Transverse colon (tissue), 4 donors: Measurements from ENCODE around the gene MYB. TPM values are rescaled to one million over a fixed set of nuclear protein-coding genes. Genes with fewer than 3 reads are reported as not detected.
A peak's percentile ranks its signal among the peaks of the same experiment; 100 is the strongest.

Experiments used
- DNase-seq: peaks from one replicate; pipeline ENCODE4 v3.0.0-alpha.2; 2019
- H3K27ac ChIP-seq, 4 donors: fragments of 200-600 bp; sonication (generic); 2 replicates each; pipeline ENCODE4 v1.5.1; 2016 to 2018; ENCODE audit warnings: inconsistent platforms in 4 of 4
- H3K27me3 ChIP-seq: fragments of 200-600 bp; sonication (generic); 2 replicates; pipeline ENCODE4 v1.5.1; 2017; ENCODE audit warnings: inconsistent platforms
- H3K36me3 ChIP-seq, 4 donors: fragments of 200-600 bp; sonication (generic); 2 replicates each; pipeline ENCODE4 v1.5.1; 2017 to 2019; ENCODE audit warnings: inconsistent platforms in 4 of 4
- H3K4me1 ChIP-seq, 4 donors: fragments of 200-600 bp; sonication (generic); 2 replicates each; pipeline ENCODE4 v1.5.1; 2017 to 2020; ENCODE audit warnings: inconsistent platforms in 4 of 4
- H3K4me3 ChIP-seq, 4 donors: fragments of 200-600 bp; sonication (generic); 1 replicate in 1 of 4; 2 replicates in 3 of 4; pipeline versions ENCODE4 v1.5.1 to v1.6.1; 2017 to 2019; ENCODE audit warnings: inconsistent platforms in 4 of 4
- H3K9me3 ChIP-seq, 2 donors: fragments of 200-600 bp; sonication (generic); 2 replicates each; pipeline ENCODE4 v1.5.1; 2017 to 2019; ENCODE audit warnings: inconsistent platforms in 2 of 2
- CTCF ChIP-seq, 5 experiments: fragments of 200-600 bp in 3 of 5; fragments of 450-650 bp in 2 of 5; sonication (generic) in 3 of 5; IDR thresholded peaks; 1 replicate in 2 of 5; 2 replicates in 3 of 5; pipeline ENCODE4 v1.5.1; 2016 to 2017; ENCODE audit warnings: antibody characterized with exemption in 5 of 5, inconsistent platforms in 3 of 5, mild to moderate bottlenecking in 2 of 5, moderate library complexity in 1 of 5
- EP300 ChIP-seq: sonication (generic); formaldehyde crosslinking; IDR thresholded peaks from one replicate; pipeline ENCODE4 v1.6.1; 2017; ENCODE audit warnings: antibody characterized with exemption, low read depth
- POLR2A ChIP-seq: fragments of 450-650 bp; IDR thresholded peaks from one replicate; pipeline ENCODE4 v1.6.1; 2016; ENCODE audit warnings: antibody characterized with exemption, mild to moderate bottlenecking, moderate library complexity
- POLR2AphosphoS5 ChIP-seq, 3 donors: sonication (generic); formaldehyde crosslinking; IDR thresholded peaks; one replicate each; pipeline ENCODE4 v1.6.1; 2016; ENCODE audit warnings: antibody characterized with exemption in 3 of 3
- WGBS, 2 donors: methylation state at CpG; one replicate each; pipeline ENCODE4 v1.1.5; 2018; ENCODE audit warnings: low coverage in 1 of 2; 5-methylcytosine and 5-hydroxymethylcytosine counted together
- in situ Hi-C, 4 donors: fragments of 200-750 bp; cut with MboI; loops; one replicate each; pipeline versions ENCODE4 v1.15.0 to v1.15.1; 2017; ENCODE audit warnings: low sequenced_read_pairs in 3 of 4, low pct_ligation_motif_present in 1 of 4, low pct_unique_long_range_greater_than_20kb in 1 of 4
- intact Hi-C: fragments of 100-400 bp; cut with DNase I; formaldehyde crosslinking; loops from one replicate; pipeline ENCODE4 v1.15.1; 2023; ENCODE audit warnings: low total_unique reads
- total RNA-seq, 4 donors: library from RNA; depleted of rRNA; stranded (reverse); fragments of >200 nt; gene quantifications; one replicate each; pipeline ENCODE4 v1.1.0, GENCODE V29; 2016

Gene MYB
- 10 to 100 TPM; 20.9 to 64.1 (median 46.6) TPM for total RNA-seq

DNA sequence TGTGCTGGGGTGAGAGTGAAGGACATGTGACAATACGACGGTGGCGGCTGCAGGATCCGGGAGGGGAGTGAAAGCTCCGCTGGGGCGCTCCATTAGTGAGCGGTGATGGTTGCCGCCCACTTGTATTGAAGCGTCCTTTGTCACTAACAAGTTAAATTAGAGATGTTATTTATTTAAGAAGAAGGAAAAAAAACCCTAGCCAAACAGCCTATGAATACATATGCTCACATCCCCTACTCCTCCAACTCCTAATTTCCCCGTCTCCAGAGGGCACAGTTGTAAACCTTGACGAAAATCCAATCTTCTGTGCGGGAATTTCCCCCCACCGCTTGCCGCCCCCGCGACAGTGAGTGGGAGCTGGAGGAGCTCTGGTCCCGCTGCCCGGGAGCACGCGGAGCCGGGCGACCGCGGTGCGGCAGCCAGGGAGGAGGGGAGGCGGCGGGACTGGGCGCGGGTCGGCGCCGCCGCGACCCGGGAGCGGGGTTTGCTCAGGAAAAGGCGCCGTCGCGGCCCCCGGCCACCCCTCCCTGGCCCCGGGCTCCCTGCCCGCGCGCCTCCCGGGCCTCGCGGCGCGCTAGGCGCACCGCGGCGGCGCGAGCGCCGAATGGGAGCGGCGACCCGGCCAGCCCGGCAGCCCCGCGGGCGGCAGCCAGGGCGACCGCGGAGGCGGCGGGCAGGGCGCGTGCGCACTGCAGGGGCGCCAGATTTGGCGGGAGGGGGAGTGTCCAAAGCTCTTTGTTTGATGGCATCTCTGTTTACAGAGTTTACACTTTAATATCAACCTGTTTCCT lies at the start of gene MYB:
TSS of gene MYB (plus strand) at position 767 of the 791 bp plus-strand sequence. CDS start 206 bp downstream, outside the sequence.
- Histone ChIP-seq H3K4me3 (peak within 1 kb of the TSS; percentile 37 to 82 (median 58)), H3K36me3 (no peaks in the 10 kb centered on the region), H3K9me3 (no peaks in the 10 kb centered on the region), H3K27me3 (peaks cover 34% of the 10 kb centered on the region), H3K4me1 (peaks cover 0 to 37% (median 16%) of the 10 kb centered on the region in 4 donors), H3K27ac (peak within 1 kb of the TSS; percentile 78 to 91 (median 90))
- intact Hi-C loops = no loop called here
- DNase-seq = peak; percentile 82
- TF ChIP-seq EP300 = no peak
- TF ChIP-seq CTCF (IDR thresholded peaks at IDR 0.05) = peak in 1 of 5 experiments; percentile 15
- TF ChIP-seq POLR2AphosphoS5 (IDR thresholded peaks at IDR 0.05) = peak; percentile 24 to 55 (median 49)
- TF ChIP-seq POLR2A = peak; percentile 39
- WGBS, 2 donors = 0% methylated on average over 10 to 46 of the region's 75 CpGs
- in situ Hi-C loops = no loop called here

- no peaks in the 10 kb centered on the region for H3K27me3 ChIP-seq
- 92 to 95% methylated on average over 2 of the region's 2 CpGs for WGBS, 2 donors
- no peak for DNase-seq
- H3K4me1 ChIP-seq = no peaks in the 10 kb centered on the region
- in situ Hi-C loops (loop anchor here in 3 of 4 donors (25.0 kb wide), 2 partner anchors 280 to 305 kb away; no protein-coding TSS in a partner anchor), intact Hi-C loops (no loop called here)
- no peak for TF ChIP-seq POLR2A
- H3K9me3 ChIP-seq = no peaks in the 10 kb centered on the region
- no peak overlapping the region for H3K27ac ChIP-seq
- no peak overlapping the region for H3K4me3 ChIP-seq
- no peaks in the 10 kb centered on the region for H3K36me3 ChIP-seq
These were observed 48.3 kb upstream of the MYB start for GRCh38 chr6:135132776-135133175.

GRCh38 chr6:135135835-135136234 lies 45.3 kb upstream of the MYB start:
- Histone ChIP-seq H3K9me3 (no peaks in the 10 kb centered on the region), H3K27me3 (no peaks in the 10 kb centered on the region), H3K36me3 (no peaks in the 10 kb centered on the region), H3K4me1 (no peaks in the 10 kb centered on the region), H3K27ac (no peak overlapping the region), H3K4me3 (no peak overlapping the region)
- intact Hi-C loops = no loop called here
- TF ChIP-seq EP300 = no peak
- TF ChIP-seq POLR2A = no peak
- no peak for TF ChIP-seq POLR2AphosphoS5 (IDR thresholded peaks at IDR 0.05)
- TF ChIP-seq CTCF (IDR thresholded peaks at IDR 0.05) = no peak
- in situ Hi-C loops = loop anchor here in 3 of 4 donors (25.0 kb wide), 2 partner anchors 276 to 301 kb away; no protein-coding TSS in a partner anchor
- 86 to 100% methylated on average over 2 to 4 of the region's 4 CpGs for WGBS, 2 donors
- DNase-seq = no peak

DNA sequence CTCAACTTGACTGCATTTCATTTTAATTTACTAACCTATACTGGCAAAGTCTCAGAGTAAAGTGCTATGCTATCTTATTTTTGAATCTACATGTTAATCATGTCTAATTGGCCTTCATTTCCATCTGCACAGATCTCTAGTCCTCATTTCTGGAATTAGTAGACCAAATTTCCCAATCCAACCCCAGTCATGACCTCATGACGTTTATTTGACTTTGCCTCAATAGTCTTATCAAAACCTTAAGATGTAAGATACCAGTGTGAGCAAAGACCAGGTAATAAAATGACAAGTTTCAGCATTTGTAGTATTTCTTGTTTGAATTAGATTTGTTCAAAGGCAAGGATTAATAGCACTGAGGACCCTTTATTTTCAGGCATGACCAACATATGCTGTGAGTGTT lies 43.3 kb upstream of the MYB start:
- Histone ChIP-seq H3K36me3 (no peaks in the 10 kb centered on the region), H3K9me3 (no peaks in the 10 kb centered on the region), H3K4me1 (no peaks in the 10 kb centered on the region), H3K27ac (no peak overlapping the region), H3K27me3 (no peaks in the 10 kb centered on the region), H3K4me3 (no peak overlapping the region)
- DNase-seq = no peak
- intact Hi-C loops = no loop called here
- TF ChIP-seq CTCF (IDR thresholded peaks at IDR 0.05) (no peak), EP300 (no peak), POLR2AphosphoS5 (IDR thresholded peaks at IDR 0.05) (no peak), POLR2A (no peak)
- in situ Hi-C loops = loop anchor here in 3 of 4 donors (25.0 kb wide), 2 partner anchors 274 to 299 kb away; no protein-coding TSS in a partner anchor
- 68 to 71% methylated on average over 1 of the region's 1 CpG for WGBS, 2 donors
